GM21515 (cell line): ENCODE results near the gene TBL1X.
"Not testable (repeated sequence)": the region's sequence is repeated elsewhere in the genome, so short reads cannot be mapped to it uniquely, and the experiment has no call there.

Source experiments
- ATAC-seq: cut with Tn5 transposase; IDR thresholded peaks from one replicate; pipeline ENCODE4 v1.9.1; 2021; ENCODE audit not compliant: unreplicated experiment

The TBL1X gene

GRCh38 chrX:9532349-9532748, 67.5 kb downstream of the TBL1X start:
- ATAC-seq = no peak

DNA sequence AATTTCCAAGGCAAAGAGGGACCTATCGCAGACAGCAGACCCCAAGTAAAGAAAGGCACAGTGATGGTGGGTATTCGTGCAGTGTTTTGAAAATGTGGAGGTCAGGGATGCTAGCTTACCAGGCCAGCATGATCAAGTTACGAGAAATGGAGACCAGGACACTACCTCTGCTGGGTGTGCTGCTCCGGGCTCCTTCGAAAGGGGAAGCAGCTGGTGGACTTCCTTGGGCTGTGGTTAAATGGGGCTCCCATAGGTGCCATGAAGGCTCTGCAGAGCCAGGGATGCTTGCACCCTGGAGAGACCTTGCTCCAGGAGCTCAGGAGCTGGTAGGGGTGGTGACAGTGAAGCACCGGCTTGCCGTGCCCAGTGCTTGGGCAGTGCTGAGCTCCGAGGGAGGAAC, 68.8 kb downstream of the TBL1X start:
- no peak for ATAC-seq

DNA sequence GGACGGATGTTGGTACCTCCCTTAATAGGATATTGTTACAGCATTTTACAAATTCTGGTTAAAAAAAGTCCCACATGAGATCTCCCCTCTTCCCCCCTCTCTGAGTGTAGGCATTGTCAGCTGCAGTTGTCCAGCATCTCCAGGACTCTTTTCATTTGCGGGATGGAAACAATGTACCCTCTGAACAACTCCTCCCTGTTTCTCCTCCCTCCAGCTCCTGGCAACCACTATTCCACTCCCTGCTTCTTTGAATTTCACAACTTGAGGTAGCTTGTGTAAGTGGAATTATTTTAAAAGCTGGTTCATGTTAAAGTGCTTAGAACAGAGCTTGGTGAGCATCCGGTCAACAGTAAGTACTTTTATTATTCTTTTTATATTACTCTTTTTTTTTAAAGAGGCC, 69.8 kb downstream of the TBL1X start:
- ATAC-seq = no peak

- no peak for ATAC-seq
Measured at GRCh38 chrX:9535101-9535500, 70.2 kb downstream of the TBL1X start.

- not testable (repeated sequence) for ATAC-seq
Measured at GRCh38 chrX:9536156-9536555, 71.3 kb downstream of the TBL1X start.

DNA sequence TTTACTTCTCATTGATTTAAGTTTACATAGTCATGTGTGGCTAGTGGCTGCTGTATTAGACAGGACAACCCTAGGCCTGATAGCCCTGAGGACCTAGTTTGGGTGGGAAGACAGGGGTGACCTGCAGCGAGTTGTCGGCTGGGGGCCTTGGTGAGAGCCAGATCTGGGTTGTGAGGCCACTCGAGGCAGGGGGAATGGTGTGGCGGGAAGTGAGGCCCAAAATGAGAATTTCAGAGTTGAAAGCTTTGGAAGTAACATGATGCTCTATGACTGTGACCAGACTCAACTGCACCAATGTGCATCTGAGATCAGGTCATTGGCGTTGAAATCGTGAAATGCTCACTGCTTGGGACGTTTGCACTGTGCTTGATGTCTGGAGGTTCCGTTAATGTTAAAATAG, 72.9 kb downstream of the TBL1X start:
- ATAC-seq = no peak

DNA sequence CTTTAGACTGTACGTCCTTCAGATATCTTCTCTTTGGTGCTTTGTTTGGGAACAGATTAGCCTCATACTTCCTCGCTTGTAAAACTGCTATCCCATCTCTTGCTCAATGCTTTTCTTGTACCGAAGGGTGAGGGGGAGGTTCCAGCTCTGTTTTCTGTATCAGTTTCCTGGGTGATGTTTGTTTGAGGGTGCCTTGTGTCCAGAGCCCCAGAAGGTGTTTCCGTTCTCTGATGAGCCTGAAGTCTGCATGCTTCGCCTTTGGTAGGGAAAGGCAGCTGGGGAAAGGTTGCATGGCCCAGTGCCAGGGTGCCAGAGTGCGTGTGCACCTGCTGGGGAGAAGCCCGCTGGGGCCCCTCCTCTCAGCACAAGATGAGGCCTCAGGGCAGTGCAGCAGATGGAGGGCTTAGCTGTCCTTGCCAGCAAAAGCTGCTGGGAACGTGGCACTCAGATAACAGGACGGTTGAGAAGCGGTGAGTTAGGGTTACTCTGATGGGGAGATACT, 73.7 kb downstream of the TBL1X start:
- no peak for ATAC-seq

GRCh38 chrX:9539605-9540387, 74.9 kb downstream of the TBL1X start:
- ATAC-seq = no peak

DNA sequence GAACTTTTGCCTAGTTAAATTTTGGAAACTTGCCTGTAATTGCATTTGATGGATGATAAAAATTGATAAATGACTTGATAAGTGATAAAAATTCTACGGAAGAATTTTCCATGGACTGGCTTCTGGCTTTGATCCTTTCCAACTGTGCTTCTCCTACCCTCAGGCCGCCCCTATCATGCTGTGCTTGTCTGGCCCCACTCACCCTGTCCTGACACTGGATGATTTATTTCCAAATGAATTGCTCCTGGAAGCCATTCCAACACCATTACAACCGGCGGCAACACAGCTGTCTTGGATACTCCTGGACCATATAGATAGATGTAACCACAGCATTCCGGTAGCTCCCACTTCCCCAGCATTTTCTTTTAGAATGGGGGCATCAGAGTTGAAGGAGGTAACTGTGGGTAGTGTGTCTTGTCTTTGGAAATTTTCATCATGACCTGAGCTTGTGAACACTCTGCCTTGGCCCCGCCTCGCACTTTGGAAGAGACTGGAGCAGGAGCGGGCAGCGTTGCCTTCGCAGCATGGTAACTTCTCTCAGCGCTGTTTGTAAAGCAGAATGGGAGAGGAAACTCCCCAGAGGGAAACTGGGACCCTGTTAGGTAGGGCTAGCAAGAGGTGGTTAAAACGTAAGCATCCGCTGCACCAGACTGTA, 77.4 kb downstream of the TBL1X start:
- no peak for ATAC-seq

- ATAC-seq = no peak
Measured at GRCh38 chrX:9542761-9543111, 77.9 kb downstream of the TBL1X start.

GRCh38 chrX:9555354-9555753, 90.5 kb downstream of the TBL1X start:
- no peak for ATAC-seq

GRCh38 chrX:9557091-9557490, 92.2 kb downstream of the TBL1X start:
- no peak for ATAC-seq

DNA sequence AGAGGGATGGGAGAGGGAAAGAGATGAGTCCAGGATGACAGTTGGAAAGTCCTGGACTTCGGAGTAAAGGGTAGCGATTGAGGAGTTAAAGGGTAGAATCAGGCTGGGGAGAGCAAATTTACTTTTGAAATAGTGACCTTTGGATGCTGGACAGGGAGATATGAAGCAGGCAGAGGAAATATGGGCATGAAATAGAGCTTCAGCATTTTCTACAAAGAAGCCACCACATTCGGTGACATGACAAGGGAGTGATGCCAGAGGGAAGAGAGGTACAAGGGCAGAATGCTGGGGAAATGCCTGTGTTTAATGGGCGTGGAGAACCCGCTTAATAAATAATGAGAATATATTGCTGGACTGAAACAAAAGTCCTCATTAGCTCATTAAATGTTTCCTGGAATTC, 92.7 kb downstream of the TBL1X start:
- ATAC-seq = no peak

DNA sequence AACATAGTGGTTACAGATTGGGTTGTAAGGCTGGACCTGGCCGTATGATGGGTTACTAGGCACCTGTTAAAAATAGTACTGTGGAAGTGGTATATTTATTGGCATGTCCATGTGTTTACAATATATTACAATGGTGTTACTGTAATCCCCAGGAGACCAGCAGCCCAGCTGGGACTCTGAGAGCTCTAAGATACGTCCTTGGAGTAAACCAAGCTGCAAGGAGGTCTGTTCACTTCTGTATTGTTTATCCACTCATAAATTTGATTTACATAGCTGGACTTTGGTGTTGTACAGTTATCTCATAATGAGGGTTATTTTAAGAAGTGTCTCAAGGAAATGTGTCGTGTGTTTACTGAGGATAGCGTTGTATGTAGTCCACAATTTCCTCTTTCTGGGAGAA, 93.8 kb downstream of the TBL1X start:
- no peak for ATAC-seq

DNA sequence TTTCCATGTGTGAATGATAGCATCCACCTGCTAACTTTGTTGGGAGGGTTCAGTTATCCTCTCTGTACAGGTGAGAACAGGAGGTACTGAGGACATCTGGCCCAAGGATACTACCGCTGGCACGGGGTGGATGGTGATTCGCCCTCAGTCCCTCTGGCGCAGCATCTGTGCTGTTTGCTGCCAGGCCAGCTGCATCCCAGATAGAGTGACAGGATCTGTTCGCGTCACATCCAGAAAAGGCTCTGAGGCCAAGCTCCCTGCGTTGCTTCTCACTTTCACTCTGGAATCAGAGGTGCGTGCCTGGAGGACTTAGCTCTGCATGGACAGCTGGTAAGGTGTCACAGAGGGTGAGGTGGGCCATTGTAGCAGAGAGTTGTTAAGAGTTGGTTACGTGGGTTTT, 95.4 kb downstream of the TBL1X start:
- ATAC-seq = no peak

DNA sequence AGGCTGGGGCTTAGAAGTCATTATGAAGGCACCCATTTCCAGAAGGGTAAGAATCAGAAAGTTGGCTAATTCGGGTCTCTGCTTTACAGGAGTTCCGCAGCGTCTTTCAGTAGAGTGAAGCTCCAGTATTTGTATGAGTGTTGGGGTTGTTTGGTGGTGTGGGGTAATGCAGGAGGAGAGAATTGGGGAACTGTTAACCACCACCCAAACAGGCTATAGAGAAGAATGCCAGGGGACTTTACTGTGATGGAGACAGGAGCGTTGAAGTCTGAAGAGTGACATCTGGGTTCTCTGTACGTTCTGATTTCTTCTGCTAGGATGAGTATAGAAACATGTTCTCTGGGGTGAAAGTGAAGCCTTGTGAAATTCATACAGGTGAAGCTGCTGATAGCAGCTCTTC, 96.3 kb downstream of the TBL1X start:
- ATAC-seq = no peak

DNA sequence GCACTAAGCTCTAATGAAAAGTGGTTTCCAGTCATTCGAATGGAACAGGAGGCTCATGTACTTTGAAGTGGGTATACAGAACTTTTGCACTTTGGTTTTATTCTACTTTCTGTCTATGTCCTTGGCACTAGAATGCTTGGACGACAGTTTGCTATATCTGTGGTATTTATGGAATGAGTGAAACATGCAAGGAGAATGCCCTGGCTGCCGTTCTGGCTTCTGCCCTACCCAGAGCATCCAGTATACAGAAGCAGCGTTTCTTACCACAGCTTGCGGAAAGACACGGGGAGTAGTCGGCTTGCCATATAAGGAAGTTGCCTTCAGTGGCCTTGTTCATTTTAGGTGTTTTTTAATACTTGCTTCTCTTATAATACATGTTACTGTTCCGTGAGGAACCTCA, 98.0 kb downstream of the TBL1X start:
- ATAC-seq = no peak

GRCh38 chrX:9566150-9566621, 101.3 kb downstream of the TBL1X start:
- no peak for ATAC-seq

- no peak for ATAC-seq
Measured at GRCh38 chrX:9569876-9570301, 105.0 kb downstream of the TBL1X start.

- ATAC-seq = no peak
Measured at GRCh38 chrX:9573282-9574106, 108.6 kb downstream of the TBL1X start.

GRCh38 chrX:9576059-9576458, 111.2 kb downstream of the TBL1X start:
- no peak for ATAC-seq

DNA sequence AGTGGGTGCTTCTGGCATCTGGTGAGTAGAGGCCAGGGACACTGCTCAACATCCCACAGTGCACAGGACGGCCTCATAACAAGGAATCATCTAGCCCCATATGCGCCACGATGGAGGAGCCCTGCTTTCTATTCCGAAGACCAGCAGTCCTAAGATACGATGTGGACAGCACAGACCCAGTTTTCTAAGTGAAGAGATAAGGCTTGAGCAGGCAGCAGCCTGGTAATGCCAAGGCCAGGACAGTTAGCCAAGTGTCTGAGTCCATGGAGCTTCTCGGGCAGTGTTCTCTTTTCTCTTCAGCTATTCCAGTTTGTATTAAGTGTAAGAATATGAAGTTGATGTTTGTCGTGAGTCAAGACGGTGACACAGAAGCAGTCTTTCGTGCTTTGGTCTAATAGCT, 112.7 kb downstream of the TBL1X start:
- ATAC-seq = no peak
